KMS-11 (cell line): ENCODE data around the gene SNCAIP.

Source experiments
- H2AFZ ChIP-seq: fragments of 200-600 bp; sonication (generic); 2 replicates; pipeline ENCODE4 v1.6.1; 2016; ENCODE audit warnings: antibody characterized with exemption, mixed run types, low read depth
- H3K27ac ChIP-seq: fragments of 200-600 bp; sonication (generic); 2 replicates; pipeline ENCODE4 v1.6.1; 2016; ENCODE audit warnings: mild to moderate bottlenecking, mixed run types
- H3K27me3 ChIP-seq: fragments of 200-600 bp; sonication (generic); 2 replicates; pipeline ENCODE4 v1.6.1; 2017; ENCODE audit warnings: mild to moderate bottlenecking, low read depth, mixed run types, moderate library complexity; ENCODE audit not compliant: insufficient read depth
- H3K36me3 ChIP-seq: fragments of 200-600 bp; sonication (generic); 2 replicates; pipeline ENCODE4 v1.6.1; 2017; ENCODE audit warnings: mild to moderate bottlenecking, mixed run types; ENCODE audit not compliant: insufficient read depth
- H3K4me1 ChIP-seq: fragments of 200-600 bp; sonication (generic); 2 replicates; pipeline ENCODE4 v1.6.1; 2016; ENCODE audit warnings: mild to moderate bottlenecking, low read depth, mixed run types; ENCODE audit not compliant: poor library complexity, severe bottlenecking
- H3K4me2 ChIP-seq: fragments of 200-600 bp; sonication (generic); 2 replicates; pipeline ENCODE4 v1.7.0; 2016; ENCODE audit warnings: mild to moderate bottlenecking, mixed run types
- H3K4me3 ChIP-seq: fragments of 200-600 bp; sonication (generic); IDR thresholded peaks from 2 replicates; pipeline ENCODE4 v1.6.1; 2017; ENCODE audit warnings: low read depth, low read length, mixed read lengths; ENCODE audit not compliant: insufficient read depth
- H3K79me2 ChIP-seq: fragments of 200-600 bp; sonication (generic); 2 replicates; pipeline ENCODE4 v1.6.1; 2016; ENCODE audit warnings: low read depth, mixed run types; ENCODE audit not compliant: insufficient read depth
- H3K9ac ChIP-seq: fragments of 200-600 bp; sonication (generic); 2 replicates; pipeline ENCODE4 v1.6.1; 2016; ENCODE audit warnings: mild to moderate bottlenecking, mixed run types
- H4K20me1 ChIP-seq: fragments of 200-600 bp; sonication (generic); 2 replicates; pipeline ENCODE4 v1.6.1; 2016; ENCODE audit warnings: mild to moderate bottlenecking, mixed run types; ENCODE audit not compliant: insufficient read depth
- TF ChIP-seq, protein P1 (sequence below): fragments of 200-600 bp; sonication (generic); conservative IDR thresholded peaks from 2 replicates; pipeline ENCODE4 v1.6.1; 2017; ENCODE audit warnings: low read depth, mild to moderate bottlenecking, antibody characterized with exemption, low read length, moderate library complexity, mixed read lengths

SNCAIP gene

DNA sequence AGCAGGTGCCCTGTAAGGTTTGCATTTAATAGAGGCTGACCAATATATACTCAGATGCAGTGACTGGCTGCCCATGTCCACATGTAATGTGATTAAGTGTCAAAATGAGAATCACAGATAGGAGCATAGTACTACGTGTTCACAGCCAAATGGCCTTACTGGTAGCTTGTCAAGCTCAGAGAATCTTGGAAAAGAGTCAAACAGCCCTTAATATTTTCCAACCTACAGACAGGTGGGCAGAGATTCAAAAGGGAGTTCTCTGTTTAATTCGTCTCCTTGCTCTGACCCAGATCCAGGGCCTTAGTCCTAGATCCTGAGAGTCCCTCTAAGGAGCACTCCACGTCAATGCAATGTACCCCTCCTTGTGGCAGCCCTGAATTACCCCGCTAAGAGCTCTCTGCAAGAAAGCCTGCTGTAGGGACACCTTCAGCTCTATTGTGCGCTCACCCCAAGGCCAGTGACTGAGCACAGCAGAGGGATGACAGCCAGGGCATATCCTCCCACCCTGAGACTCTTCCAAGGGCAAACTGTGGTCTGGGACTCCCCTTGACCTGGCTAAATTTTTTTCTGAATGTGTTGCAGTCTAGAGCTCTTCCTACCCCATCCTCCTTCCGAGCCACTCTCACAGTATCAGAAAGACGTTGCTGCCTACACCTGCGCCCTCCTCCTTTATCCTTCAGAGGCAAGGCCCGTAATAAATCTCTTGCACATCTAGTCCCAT, 159.2 kb downstream of the SNCAIP start:
- TF ChIP-seq, protein P1, sequence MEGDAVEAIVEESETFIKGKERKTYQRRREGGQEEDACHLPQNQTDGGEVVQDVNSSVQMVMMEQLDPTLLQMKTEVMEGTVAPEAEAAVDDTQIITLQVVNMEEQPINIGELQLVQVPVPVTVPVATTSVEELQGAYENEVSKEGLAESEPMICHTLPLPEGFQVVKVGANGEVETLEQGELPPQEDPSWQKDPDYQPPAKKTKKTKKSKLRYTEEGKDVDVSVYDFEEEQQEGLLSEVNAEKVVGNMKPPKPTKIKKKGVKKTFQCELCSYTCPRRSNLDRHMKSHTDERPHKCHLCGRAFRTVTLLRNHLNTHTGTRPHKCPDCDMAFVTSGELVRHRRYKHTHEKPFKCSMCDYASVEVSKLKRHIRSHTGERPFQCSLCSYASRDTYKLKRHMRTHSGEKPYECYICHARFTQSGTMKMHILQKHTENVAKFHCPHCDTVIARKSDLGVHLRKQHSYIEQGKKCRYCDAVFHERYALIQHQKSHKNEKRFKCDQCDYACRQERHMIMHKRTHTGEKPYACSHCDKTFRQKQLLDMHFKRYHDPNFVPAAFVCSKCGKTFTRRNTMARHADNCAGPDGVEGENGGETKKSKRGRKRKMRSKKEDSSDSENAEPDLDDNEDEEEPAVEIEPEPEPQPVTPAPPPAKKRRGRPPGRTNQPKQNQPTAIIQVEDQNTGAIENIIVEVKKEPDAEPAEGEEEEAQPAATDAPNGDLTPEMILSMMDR, result no peak

GRCh38 chr5:122471752-122472061, 159.7 kb downstream of the SNCAIP start:
- H3K4me3 ChIP-seq, result no peak overlapping the region
- TF ChIP-seq, protein P1, result no peak
- H3K79me2 ChIP-seq, result no peaks in the 10 kb centered on the region
- H4K20me1 ChIP-seq, result no peaks in the 10 kb centered on the region
- H3K27me3 ChIP-seq, result no peaks in the 10 kb centered on the region
- no peak overlapping the region for H2AFZ ChIP-seq
- H3K4me1 ChIP-seq, result no peaks in the 10 kb centered on the region
- no peak overlapping the region for H3K27ac ChIP-seq
- no peaks in the 10 kb centered on the region for H3K36me3 ChIP-seq
- no peak overlapping the region for H3K9ac ChIP-seq
- no peak overlapping the region for H3K4me2 ChIP-seq

More for the DNA sequence above, 159.2 kb downstream of the SNCAIP start:
- Histone ChIP-seq H3K27ac (no peak overlapping the region), H4K20me1 (no peaks in the 10 kb centered on the region), H3K4me1 (no peaks in the 10 kb centered on the region), H2AFZ (no peak overlapping the region), H3K36me3 (no peaks in the 10 kb centered on the region), H3K9ac (no peak overlapping the region), H3K27me3 (no peaks in the 10 kb centered on the region), H3K79me2 (no peaks in the 10 kb centered on the region), H3K4me3 (no peak overlapping the region), H3K4me2 (no peak overlapping the region)

GRCh38 chr5:122473138-122473843, 161.3 kb downstream of the SNCAIP start:
- Histone ChIP-seq H3K79me2 (no peaks in the 10 kb centered on the region), H3K27ac (no peak overlapping the region), H3K9ac (no peak overlapping the region), H3K27me3 (no peaks in the 10 kb centered on the region), H3K4me2 (no peak overlapping the region), H3K4me3 (no peak overlapping the region), H4K20me1 (no peaks in the 10 kb centered on the region), H2AFZ (no peak overlapping the region), H3K36me3 (no peaks in the 10 kb centered on the region), H3K4me1 (no peaks in the 10 kb centered on the region)
- TF ChIP-seq, protein P1, result no peak

- Histone ChIP-seq H3K36me3 (no peaks in the 10 kb centered on the region), H3K4me1 (no peaks in the 10 kb centered on the region), H3K9ac (no peak overlapping the region), H3K27ac (no peak overlapping the region), H4K20me1 (no peaks in the 10 kb centered on the region), H3K4me2 (no peak overlapping the region), H3K4me3 (no peak overlapping the region), H3K79me2 (no peaks in the 10 kb centered on the region), H2AFZ (no peak overlapping the region), H3K27me3 (no peaks in the 10 kb centered on the region)
- TF ChIP-seq, protein P1, result no peak
Measured at GRCh38 chr5:122473941-122474340, 161.9 kb downstream of the SNCAIP start.
